GM12892 (cell line): Measurements from ENCODE around the gene NDOR1.

Experiments used
- POLR2A ChIP-seq: IDR thresholded peaks from 2 replicates; pipeline ENCODE4 v1.6.1; 2011; ENCODE audit warnings: low read depth, low read length, control low read depth
- TAF1 ChIP-seq: IDR thresholded peaks from 2 replicates; pipeline ENCODE4 v1.6.1; 2011; ENCODE audit warnings: low read depth, mild to moderate bottlenecking, control low read depth, low read length, borderline replicate concordance

- TF ChIP-seq POLR2A (no peak), TAF1 (no peak)
Observed at GRCh38 chr9:137228968-137229896, 23.7 kb downstream of the NDOR1 start.
